GM12874 (cell line): ENCODE results near the gene KIZ.

ENCODE experiments used
- CTCF ChIP-seq: IDR thresholded peaks from 2 replicates; pipeline ENCODE4 v1.5.1; 2011; ENCODE audit warnings: low read depth, mild to moderate bottlenecking, control low read depth, low read length, moderate library complexity; ENCODE audit not compliant: insufficient read depth

KIZ gene, protein sequence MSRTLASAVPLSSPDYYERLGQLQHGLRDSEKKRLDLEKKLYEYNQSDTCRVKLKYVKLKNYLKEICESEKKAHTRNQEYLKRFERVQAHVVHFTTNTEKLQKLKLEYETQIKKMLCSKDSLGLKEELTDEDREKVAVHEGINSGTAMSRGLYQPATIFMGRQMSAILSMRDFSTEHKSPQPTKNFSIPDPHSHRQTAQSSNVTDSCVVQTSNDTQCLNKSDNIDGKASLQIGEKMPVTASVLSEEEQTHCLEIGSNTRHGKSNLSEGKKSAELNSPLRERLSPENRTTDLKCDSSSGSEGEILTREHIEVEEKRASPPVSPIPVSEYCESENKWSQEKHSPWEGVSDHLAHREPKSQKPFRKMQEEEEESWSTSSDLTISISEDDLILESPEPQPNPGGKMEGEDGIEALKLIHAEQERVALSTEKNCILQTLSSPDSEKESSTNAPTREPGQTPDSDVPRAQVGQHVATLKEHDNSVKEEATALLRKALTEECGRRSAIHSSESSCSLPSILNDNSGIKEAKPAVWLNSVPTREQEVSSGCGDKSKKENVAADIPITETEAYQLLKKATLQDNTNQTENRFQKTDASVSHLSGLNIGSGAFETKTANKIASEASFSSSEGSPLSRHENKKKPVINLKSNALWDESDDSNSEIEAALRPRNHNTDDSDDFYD

DNA sequence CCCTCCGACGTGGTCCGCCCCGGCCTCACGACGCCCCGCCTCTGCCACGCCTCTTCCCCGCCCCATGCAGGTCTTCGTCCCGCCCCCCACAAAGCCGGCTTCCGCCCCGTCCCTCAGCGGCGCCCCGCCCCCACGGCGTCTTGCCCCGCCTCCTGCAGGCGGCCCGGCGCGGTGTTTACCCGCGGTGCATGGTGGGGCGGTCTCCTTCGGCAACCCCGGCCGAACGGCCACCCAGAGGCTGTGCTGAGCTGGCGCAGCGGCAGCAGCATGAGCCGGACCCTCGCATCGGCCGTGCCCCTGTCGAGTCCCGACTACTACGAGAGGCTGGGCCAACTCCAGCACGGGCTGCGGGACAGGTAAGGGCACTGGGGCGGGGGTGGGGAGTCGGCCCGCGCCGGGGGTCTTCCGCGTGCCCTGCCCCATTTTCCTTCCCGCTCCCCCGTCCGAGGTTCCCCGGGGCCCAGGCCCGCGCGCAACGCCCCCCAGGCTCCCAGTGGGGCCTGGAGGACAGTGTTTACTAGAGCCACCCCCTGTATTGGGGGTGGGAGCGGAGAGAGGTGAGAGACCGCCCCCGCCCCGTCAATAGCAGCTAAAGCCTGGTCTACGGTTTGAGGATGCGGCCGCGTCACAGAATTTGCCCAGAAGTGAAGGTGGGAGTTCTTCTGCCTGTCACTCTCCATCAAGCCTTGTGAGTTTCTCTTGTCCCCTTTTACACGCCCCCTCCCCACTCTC lies at the start of gene KIZ:
TSS of gene KIZ (plus strand) at position 234 of the 732 bp plus-strand sequence. CDS start at position 268, 34 bp downstream.
- TF ChIP-seq CTCF, result peak; percentile 55

DNA sequence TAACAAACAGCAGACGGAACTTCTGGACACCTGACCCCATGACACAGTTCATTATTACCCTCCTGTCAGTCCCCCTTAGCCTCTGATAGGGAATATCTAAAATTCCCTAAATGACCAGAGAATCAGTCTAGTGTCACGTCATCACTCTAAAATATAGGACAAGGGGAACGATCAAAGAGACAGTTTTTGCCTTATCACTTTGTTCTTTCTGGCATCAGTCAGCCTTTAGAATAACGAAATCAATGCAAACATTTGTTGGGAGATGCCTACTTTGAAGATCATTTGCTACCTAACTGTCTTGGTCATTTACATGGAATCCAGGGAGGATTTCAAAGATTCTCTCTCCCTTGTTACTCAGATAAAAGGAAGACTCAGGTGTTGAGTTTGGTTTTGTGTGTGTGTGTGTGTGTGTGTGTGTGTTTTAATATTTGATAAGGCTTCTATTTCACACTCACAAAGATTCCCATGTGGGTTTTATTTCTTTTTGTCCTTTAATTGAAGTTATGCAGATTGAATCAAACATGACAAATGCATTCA lies 48.0 kb upstream of the KIZ start:
- TF ChIP-seq CTCF, result no peak

- no peak for TF ChIP-seq CTCF
These were observed 43.3 kb upstream of the KIZ start for GRCh38 chr20:21082584-21082983.

DNA sequence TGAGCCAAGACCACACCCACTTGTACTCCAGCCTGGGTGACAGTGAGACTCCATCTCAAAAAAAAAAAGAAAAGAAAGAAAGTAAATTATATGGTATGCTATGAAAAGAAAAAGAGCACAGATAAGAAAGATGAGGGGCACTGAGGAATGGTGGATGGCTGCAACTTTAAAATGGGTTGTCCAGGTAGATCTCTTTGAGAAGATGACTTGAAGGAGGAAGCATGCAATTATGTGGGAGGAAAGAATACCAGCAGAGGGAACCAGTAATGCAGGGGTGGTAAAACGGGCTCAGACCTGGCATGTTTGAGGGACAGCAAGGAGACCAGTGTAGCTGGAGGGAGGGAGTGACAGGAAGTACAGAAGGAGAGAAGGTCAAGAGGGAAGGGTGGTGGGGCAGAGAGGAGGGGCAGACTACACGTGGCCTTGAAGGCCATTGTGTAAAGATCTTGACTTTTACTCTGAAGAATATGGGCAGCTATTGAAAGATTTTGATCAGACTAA lies 42.0 kb upstream of the KIZ start:
- TF ChIP-seq CTCF, result no peak

DNA sequence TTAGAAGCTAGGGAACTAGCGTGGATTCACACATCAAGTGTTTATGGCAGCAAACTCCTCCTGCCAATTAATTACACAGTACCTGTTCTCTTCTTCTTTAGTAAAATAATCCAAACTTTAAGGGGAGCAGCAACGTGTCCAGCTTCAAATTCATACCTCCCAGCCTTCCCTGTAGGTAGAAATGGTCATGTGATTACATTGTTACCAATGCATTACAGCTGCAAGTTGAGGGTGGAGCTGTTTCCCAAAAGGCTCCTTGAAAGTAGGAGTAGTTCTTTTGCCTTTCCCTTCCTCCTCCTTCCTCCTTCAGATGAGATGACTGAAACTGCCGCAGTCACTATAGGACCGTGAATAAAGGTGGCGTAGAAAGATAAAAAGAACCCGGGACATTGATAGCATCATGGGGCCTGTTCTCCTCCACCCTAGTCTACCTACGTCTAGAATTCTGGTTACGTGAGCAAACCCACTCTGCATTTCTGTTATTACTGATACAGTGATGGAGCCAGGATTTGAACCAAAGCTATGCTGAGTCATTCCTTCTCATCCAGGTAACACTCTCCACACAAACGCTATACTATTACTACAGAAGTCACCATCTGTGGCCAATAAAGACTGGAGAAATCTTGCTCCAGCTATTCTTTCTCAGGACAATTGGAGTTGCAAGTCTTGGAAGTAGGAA lies 37.9 kb upstream of the KIZ start:
- no peak for TF ChIP-seq CTCF

GRCh38 chr20:21089391-21089790 lies 36.5 kb upstream of the KIZ start:
- TF ChIP-seq CTCF, result no peak
